Measurements from ENCODE around the gene TMEM138. TPM values are rescaled to one million over a fixed set of nuclear protein-coding genes. Genes with fewer than 3 reads are reported as not detected.

The TMEM138 gene
- total and polyA plus RNA-seq, 2 donors from 2014 or later, result 42.3 to 62.3 TPM

GRCh38 chr11:61335355-61335710, 26.8 kb upstream of the TMEM138 start:
- Histone ChIP-seq H3K4me3 (ENCODE audit: low read length in 3 of 3) (peak overlapping the region in 2 of 3 donors; percentile 6 to 92), H3K27ac (ENCODE audit: low read depth in 2 of 2, low read length in 2 of 2) (peak overlapping the region; percentile 33 to 48), H3K9me3 (ENCODE audit: control insufficient read depth in 2 of 3, insufficient read depth in 1 of 3, low read length in 3 of 3) (no peaks in the 10 kb centered on the region), H3K27me3 (ENCODE audit: control insufficient read depth, insufficient read depth, low read length) (no peaks in the 10 kb centered on the region), H3K4me1 (ENCODE audit: control insufficient read depth in 2 of 3, insufficient read depth in 2 of 3, low read depth in 1 of 3, low read length in 3 of 3) (peaks cover 4 to 34% (median 17%) of the 10 kb centered on the region in 3 donors), H3K36me3 (ENCODE audit: control insufficient read depth in 2 of 3, insufficient read depth in 3 of 3, low read length in 3 of 3) (peaks cover 0 to 15% (median 5%) of the 10 kb centered on the region in 3 donors), H3K9ac (ENCODE audit: low read length in 3 of 3) (peak overlapping the region in 1 of 3 donors; percentile 30)
- intact Hi-C loops (cut with DNase I), result loop anchor here (5.0 kb wide), 1 partner anchor 52 kb away; no protein-coding TSS in a partner anchor
- DNase-seq (no peak), FAIRE-seq (no peak)
- TF ChIP-seq CTCF (IDR thresholded peaks at IDR 0.05; ENCODE audit: borderline replicate concordance, extremely low read depth, insufficient read depth), result no peak

GRCh38 chr11:61336171-61336935, 25.8 kb upstream of the TMEM138 start:
- Histone ChIP-seq H3K27me3 (ENCODE audit: control insufficient read depth, insufficient read depth, low read length) (no peaks in the 10 kb centered on the region), H3K27ac (ENCODE audit: low read depth in 2 of 2, low read length in 2 of 2) (peak overlapping the region; percentile 65 to 67), H3K4me3 (ENCODE audit: low read length in 3 of 3) (no peak overlapping the region), H3K36me3 (ENCODE audit: control insufficient read depth in 2 of 3, insufficient read depth in 3 of 3, low read length in 3 of 3) (peaks cover 0 to 25% (median 5%) of the 10 kb centered on the region in 3 donors), H3K9me3 (ENCODE audit: control insufficient read depth in 2 of 3, insufficient read depth in 1 of 3, low read length in 3 of 3) (no peaks in the 10 kb centered on the region), H3K9ac (ENCODE audit: low read length in 3 of 3) (peak overlapping the region in 1 of 3 donors; percentile 5), H3K4me1 (ENCODE audit: control insufficient read depth in 2 of 3, insufficient read depth in 2 of 3, low read depth in 1 of 3, low read length in 3 of 3) (peaks cover 4 to 28% (median 11%) of the 10 kb centered on the region in 3 donors)
- intact Hi-C loops (cut with DNase I), result loop anchor here (5.0 kb wide), 1 partner anchor 51 kb away; no protein-coding TSS in a partner anchor
- FAIRE-seq (no peak), DNase-seq (peak; percentile 88 to 92 (median 90))
- peak; percentile 96 for TF ChIP-seq CTCF (IDR thresholded peaks at IDR 0.05; ENCODE audit: borderline replicate concordance, extremely low read depth, insufficient read depth)

- H3K9me3 ChIP-seq (ENCODE audit: control insufficient read depth in 2 of 3, insufficient read depth in 1 of 3, low read length in 3 of 3), result no peaks in the 10 kb centered on the region
- no peaks in the 10 kb centered on the region for H3K27me3 ChIP-seq (ENCODE audit: control insufficient read depth, insufficient read depth, low read length)
- H3K4me1 ChIP-seq (ENCODE audit: control insufficient read depth in 2 of 3, insufficient read depth in 2 of 3, low read depth in 1 of 3, low read length in 3 of 3), result peaks cover 0 to 24% (median 10%) of the 10 kb centered on the region in 3 donors
- intact Hi-C loops (cut with DNase I), result loop anchor here (5.0 kb wide), 1 partner anchor 49 kb away; no protein-coding TSS in a partner anchor
- FAIRE-seq (no peak), DNase-seq (no peak)
- H3K36me3 ChIP-seq (ENCODE audit: control insufficient read depth in 2 of 3, insufficient read depth in 3 of 3, low read length in 3 of 3), result peaks cover 0 to 40% (median 10%) of the 10 kb centered on the region in 3 donors
- no peak overlapping the region for H3K27ac ChIP-seq (ENCODE audit: low read depth in 2 of 2, low read length in 2 of 2)
- H3K4me3 ChIP-seq (ENCODE audit: low read length in 3 of 3), result no peak overlapping the region
- no peak overlapping the region for H3K9ac ChIP-seq (ENCODE audit: low read length in 3 of 3)
- TF ChIP-seq CTCF (IDR thresholded peaks at IDR 0.05; ENCODE audit: borderline replicate concordance, extremely low read depth, insufficient read depth), result no peak
Measured at GRCh38 chr11:61337706-61338470, 24.3 kb upstream of the TMEM138 start.

Measured in kidney (tissue), 14 donors.